Naive thymus-derived CD4-positive, alpha-beta T cell (primary cell): Measurements from ENCODE around the gene MED25. TPM values are rescaled to one million over a fixed set of nuclear protein-coding genes. Genes with fewer than 3 reads are reported as not detected.

Experiments used
- ATAC-seq: fragments of 150-1000 bp; cut with Tn5 transposase; 2 replicates; pipeline ENCODE4 v1.10.0; 2021; ENCODE audit warnings: mild to moderate bottlenecking, moderate library complexity
- CTCF ChIA-PET: fragments of 350-600 bp; sonication (Branson Sonifier 250); formaldehyde crosslinking; loops from one replicate; lab custom pipeline; 2021; ENCODE audit warnings: antibody characterized with exemption; lab: Charles Lee
- POLR2A ChIA-PET: fragments of 350-600 bp; sonication (Branson Sonifier 250); formaldehyde crosslinking; loops from one replicate; lab custom pipeline; 2021; ENCODE audit warnings: antibody characterized with exemption, inconsistent platforms; lab: Charles Lee
- DNase-seq, 9 donors: peaks; one replicate each; pipeline versions ENCODE4 v3.0.0 to v3.0.0-alpha.2; 2020 to 2022; ENCODE audit warnings: mixed read lengths in 1 of 9
- H3K27ac ChIP-seq: one replicate; pipeline ENCODE4 v1.7.0; 2013; ENCODE audit warnings: mild to moderate bottlenecking, low read depth, low read length, moderate library complexity
- H3K27me3 ChIP-seq, 2 donors: one replicate each; pipeline ENCODE4 v1.7.0; 2013; ENCODE audit warnings: low read length in 2 of 2, mild to moderate bottlenecking in 2 of 2, moderate library complexity in 2 of 2; ENCODE audit not compliant: control insufficient read depth in 2 of 2, insufficient read depth in 2 of 2
- H3K36me3 ChIP-seq, 3 experiments: 1 replicate in 2 of 3; 2 replicates in 1 of 3; pipeline ENCODE4 v1.7.0; 2013; ENCODE audit warnings: low read length in 3 of 3, mild to moderate bottlenecking in 3 of 3, moderate library complexity in 1 of 3; ENCODE audit not compliant: insufficient read depth in 3 of 3, control insufficient read depth in 2 of 3
- H3K4me1 ChIP-seq, 2 donors: one replicate each; pipeline ENCODE4 v1.7.0; 2013; ENCODE audit warnings: low read length in 2 of 2, mild to moderate bottlenecking in 2 of 2, moderate library complexity in 1 of 2; ENCODE audit not compliant: control insufficient read depth in 2 of 2, insufficient read depth in 2 of 2
- H3K4me3 ChIP-seq: 2 replicates; pipeline ENCODE4 v1.7.0; 2013; ENCODE audit warnings: mild to moderate bottlenecking, low read length
- H3K9me3 ChIP-seq, 3 experiments: 1 replicate in 2 of 3; 2 replicates in 1 of 3; pipeline ENCODE4 v1.7.0; 2013; ENCODE audit warnings: low read length in 3 of 3; ENCODE audit not compliant: control insufficient read depth in 2 of 3
- H3K27ac Mint-ChIP-seq, 9 donors: one replicate each; pipeline ENCODE4 v1.8.0; 2020 to 2022; ENCODE audit warnings: mixed read lengths in 9 of 9, mild to moderate bottlenecking in 8 of 9, moderate library complexity in 5 of 9, inconsistent platforms in 2 of 9
- H3K27me3 Mint-ChIP-seq, 5 donors: one replicate each; pipeline ENCODE4 v1.8.0; 2021 to 2022; ENCODE audit warnings: mixed read lengths in 5 of 5, mild to moderate bottlenecking in 1 of 5
- H3K36me3 Mint-ChIP-seq, 5 donors: one replicate each; pipeline ENCODE4 v1.8.0; 2020 to 2022; ENCODE audit warnings: mixed read lengths in 5 of 5, mild to moderate bottlenecking in 3 of 5, inconsistent platforms in 1 of 5
- H3K4me1 Mint-ChIP-seq, 7 donors: one replicate each; pipeline ENCODE4 v1.8.0; 2020 to 2022; ENCODE audit warnings: mixed read lengths in 7 of 7, mild to moderate bottlenecking in 3 of 7, inconsistent platforms in 1 of 7
- H3K4me3 Mint-ChIP-seq, 10 donors: one replicate each; pipeline ENCODE4 v1.8.0; 2020 to 2022; ENCODE audit warnings: mild to moderate bottlenecking in 10 of 10, mixed read lengths in 10 of 10, moderate library complexity in 6 of 10, inconsistent platforms in 2 of 10
- H3K9me3 Mint-ChIP-seq, 11 donors: one replicate each; pipeline ENCODE4 v1.8.0; 2020 to 2022; ENCODE audit warnings: mixed read lengths in 11 of 11, mild to moderate bottlenecking in 4 of 11, inconsistent platforms in 1 of 11, moderate library complexity in 1 of 11
- intact Hi-C, 2 donors: fragments of 100-400 bp; cut with micrococcal nuclease; formaldehyde crosslinking; loops; one replicate each; pipeline ENCODE4 v1.15.1; 2023
- polyA plus RNA-seq, 2 donors: library from polyadenylated mRNA; unstranded; fragments of 300-500 nt; fragmentation: Illumina TruSeq; gene quantifications; one replicate each; pipeline ENCODE4 v1.2.3, GENCODE V29; 2021
- total RNA-seq, 6 experiments: library from RNA in 5 of 6; stranded (reverse) in 5 of 6; gene quantifications; 1 replicate in 5 of 6; 2 replicates in 1 of 6; pipeline ENCODE4 v1.2.3 and lab custom pipeline; 2021 to 2026

MED25 gene
- total and polyA plus RNA-seq, 7 experiments from 2014 or later = 10.8 to 75.2 (median 39.9) TPM

- POLR2A ChIA-PET = no interaction called here
- DNase-seq (no peak), ATAC-seq (no peak)
- Histone ChIP-seq H3K27me3 (no peaks in the 10 kb centered on the region), H3K9me3 (no peaks in the 10 kb centered on the region), H3K36me3 (peaks cover 0 to 71% (median 6%) of the 10 kb centered on the region in 3 experiments), H3K4me3 (no peak overlapping the region), H3K27ac (no peak overlapping the region), H3K4me1 (no peaks in the 10 kb centered on the region)
- Mint-ChIP-seq H3K4me1 (peaks cover 0 to 8% (median 0%) of the 10 kb centered on the region in 7 donors), H3K27me3 (no peaks in the 10 kb centered on the region), H3K27ac (no peak overlapping the region), H3K9me3 (no peaks in the 10 kb centered on the region), H3K36me3 (peaks cover 9 to 45% (median 28%) of the 10 kb centered on the region in 5 donors), H3K4me3 (no peak overlapping the region)
- intact Hi-C loops = no loop called here
- CTCF ChIA-PET = no interaction called here
These were observed 18.3 kb downstream of the MED25 start for GRCh38 chr19:49836176-49837008.

GRCh38 chr19:49837009-49837310 is 18.9 kb downstream of the MED25 start:
- Histone ChIP-seq H3K36me3 (peaks cover 0 to 65% (median 6%) of the 10 kb centered on the region in 3 experiments), H3K4me1 (no peaks in the 10 kb centered on the region), H3K9me3 (no peaks in the 10 kb centered on the region), H3K4me3 (no peak overlapping the region), H3K27me3 (no peaks in the 10 kb centered on the region), H3K27ac (no peak overlapping the region)
- DNase-seq (no peak), ATAC-seq (no peak)
- Mint-ChIP-seq H3K4me3 (no peak overlapping the region), H3K9me3 (no peaks in the 10 kb centered on the region), H3K27ac (peak overlapping the region in 1 of 9 donors; percentile 68), H3K4me1 (peaks cover 0 to 8% (median 0%) of the 10 kb centered on the region in 7 donors), H3K36me3 (peaks cover 9 to 45% (median 28%) of the 10 kb centered on the region in 5 donors), H3K27me3 (no peaks in the 10 kb centered on the region)
- ChIA-PET CTCF (no interaction called here), POLR2A (interaction anchor here (0.5 kb wide), 1 partner anchor 386 kb away, joined by 3 read pairs; the partner anchor contains the start of gene PIH1D1)
- intact Hi-C loops = no loop called here

- Mint-ChIP-seq H3K27ac (peak overlapping the region in 1 of 9 donors; percentile 68), H3K9me3 (no peaks in the 10 kb centered on the region), H3K27me3 (no peaks in the 10 kb centered on the region), H3K36me3 (peaks cover 9 to 42% (median 26%) of the 10 kb centered on the region in 5 donors), H3K4me1 (peaks cover 0 to 4% (median 0%) of the 10 kb centered on the region in 7 donors), H3K4me3 (no peak overlapping the region)
- no peak for ATAC-seq
- Histone ChIP-seq H3K4me3 (no peak overlapping the region), H3K27ac (no peak overlapping the region), H3K27me3 (no peaks in the 10 kb centered on the region), H3K9me3 (no peaks in the 10 kb centered on the region), H3K4me1 (no peaks in the 10 kb centered on the region), H3K36me3 (peaks cover 0 to 60% (median 6%) of the 10 kb centered on the region in 3 experiments)
- ChIA-PET CTCF (no interaction called here), POLR2A (interaction anchor here (0.5 kb wide), 1 partner anchor 386 kb away, joined by 3 read pairs; the partner anchor contains the start of gene PIH1D1)
- intact Hi-C loops = no loop called here
- no peak for DNase-seq
These were observed 19.3 kb downstream of the MED25 start for GRCh38 chr19:49837425-49837824.

GRCh38 chr19:49838885-49839588 is 20.9 kb downstream of the MED25 start:
- no peak overlapping the region for H3K27ac Mint-ChIP-seq
- no peaks in the 10 kb centered on the region for H3K27me3 Mint-ChIP-seq
- H3K4me1 Mint-ChIP-seq = peaks cover 0 to 1% (median 0%) of the 10 kb centered on the region in 7 donors
- intact Hi-C loops = no loop called here
- no peaks in the 10 kb centered on the region for H3K27me3 ChIP-seq
- no peaks in the 10 kb centered on the region for H3K9me3 ChIP-seq
- ATAC-seq (no peak), DNase-seq (no peak)
- ChIA-PET CTCF (no interaction called here), POLR2A (no interaction called here)
- H3K27ac ChIP-seq = no peak overlapping the region
- H3K9me3 Mint-ChIP-seq = no peaks in the 10 kb centered on the region
- H3K4me1 ChIP-seq = no peaks in the 10 kb centered on the region
- H3K4me3 Mint-ChIP-seq = no peak overlapping the region
- no peak overlapping the region for H3K4me3 ChIP-seq
- peaks cover 9 to 34% (median 20%) of the 10 kb centered on the region in 5 donors for H3K36me3 Mint-ChIP-seq
- peaks cover 0 to 45% (median 0%) of the 10 kb centered on the region in 3 experiments for H3K36me3 ChIP-seq

GRCh38 chr19:49839713-49840112 is 21.6 kb downstream of the MED25 start:
- H3K27me3 ChIP-seq = no peaks in the 10 kb centered on the region
- no peaks in the 10 kb centered on the region for H3K27me3 Mint-ChIP-seq
- no peaks in the 10 kb centered on the region for H3K4me1 Mint-ChIP-seq
- peaks cover 6 to 31% (median 18%) of the 10 kb centered on the region in 5 donors for H3K36me3 Mint-ChIP-seq
- no peak overlapping the region for H3K4me3 Mint-ChIP-seq
- H3K36me3 ChIP-seq = peaks cover 0 to 38% (median 0%) of the 10 kb centered on the region in 3 experiments
- no peaks in the 10 kb centered on the region for H3K9me3 ChIP-seq
- no peaks in the 10 kb centered on the region for H3K4me1 ChIP-seq
- ChIA-PET POLR2A (no interaction called here), CTCF (no interaction called here)
- intact Hi-C loops = no loop called here
- no peak overlapping the region for H3K27ac ChIP-seq
- no peak overlapping the region for H3K27ac Mint-ChIP-seq
- no peak for DNase-seq
- no peak for ATAC-seq
- H3K9me3 Mint-ChIP-seq = no peaks in the 10 kb centered on the region
- no peak overlapping the region for H3K4me3 ChIP-seq

- Histone ChIP-seq H3K4me3 (no peak overlapping the region), H3K9me3 (no peaks in the 10 kb centered on the region), H3K36me3 (peaks cover 0 to 32% (median 0%) of the 10 kb centered on the region in 3 experiments), H3K27ac (no peak overlapping the region), H3K27me3 (no peaks in the 10 kb centered on the region), H3K4me1 (no peaks in the 10 kb centered on the region)
- no peak for DNase-seq
- peaks cover 4 to 28% (median 16%) of the 10 kb centered on the region in 5 donors for H3K36me3 Mint-ChIP-seq
- intact Hi-C loops = no loop called here
- POLR2A ChIA-PET = no interaction called here
- no peaks in the 10 kb centered on the region for H3K9me3 Mint-ChIP-seq
- no peak overlapping the region for H3K27ac Mint-ChIP-seq
- no peak overlapping the region for H3K4me3 Mint-ChIP-seq
- H3K4me1 Mint-ChIP-seq = no peaks in the 10 kb centered on the region
- peaks cover 0 to 1% (median 0%) of the 10 kb centered on the region in 5 donors for H3K27me3 Mint-ChIP-seq
- no peak for ATAC-seq
- CTCF ChIA-PET = no interaction called here
These were observed 22.2 kb downstream of the MED25 start for GRCh38 chr19:49840321-49840720.
